Lung (tissue), 4 donors: ENCODE data around the gene CLK3. TPM values are rescaled to one million over a fixed set of nuclear protein-coding genes. Genes with fewer than 3 reads are reported as not detected.

Experiments
- polyA plus RNA-seq, 2 donors: library from polyadenylated mRNA; stranded (reverse); fragments of 200-250 nt; gene quantifications; one replicate each; pipeline ENCODE4 v1.2.1, GENCODE V29; 2013
- total RNA-seq, 2 donors: library from RNA; depleted of rRNA in 1 of 2; stranded (reverse); fragments of >200 nt in 1 of 2; gene quantifications; one replicate each; pipeline ENCODE4 v1.2.1, GENCODE V29; 2014 to 2021
- donor health status: Bipolar disorder and iron deficiency.
- donor health status: healthy.
- donor health status: DM: yes; HTN: yes; CAD: no.

CLK3 gene
- total and polyA plus RNA-seq, 4 donors = 56.1 to 70.4 (median 64.6) TPM

Other genes starting within 250 kb of the CLK3 start
- under 1 TPM; 0.74 to 0.97 TPM for gene CYP11A1, start 248.2 kb upstream of the CLK3 start, total RNA-seq
- gene CYP11A1, start 248.2 kb upstream of the CLK3 start, polyA plus RNA-seq = under 1 TPM; 0.15 to 0.65 TPM
- 10 to 100 TPM in 1 of 2 donors, 1 to 10 TPM in 1; 7.1 to 15.0 TPM for gene SEMA7A, start 181.9 kb upstream of the CLK3 start, total RNA-seq
- 1 to 10 TPM; 4.2 to 6.6 TPM for gene SEMA7A, start 181.9 kb upstream of the CLK3 start, polyA plus RNA-seq
- 10 to 100 TPM; 38.1 to 48.0 TPM for gene UBL7, start 154.7 kb upstream of the CLK3 start, total RNA-seq
- gene UBL7, start 154.7 kb upstream of the CLK3 start, polyA plus RNA-seq = 10 to 100 TPM; 31.8 to 42.6 TPM
- 10 to 100 TPM; 10.3 to 10.5 TPM for gene ARID3B, start 74.6 kb upstream of the CLK3 start, total RNA-seq
- 10 to 100 TPM in 1 of 2 donors, 1 to 10 TPM in 1; 6.6 to 10.1 TPM for gene ARID3B, start 74.6 kb upstream of the CLK3 start, polyA plus RNA-seq
- 10 to 100 TPM; 27.1 to 31.9 TPM for gene EDC3, start 80.2 kb downstream of the CLK3 start, total RNA-seq
- 10 to 100 TPM; 15.3 to 17.0 TPM for gene EDC3, start 80.2 kb downstream of the CLK3 start, polyA plus RNA-seq
- under 1 TPM; 0.31 to 1.00 TPM for gene CYP1A1, start 109.7 kb downstream of the CLK3 start, total RNA-seq
- 10 to 100 TPM in 1 of 2 donors, under 1 TPM in 1; 0.46 to 15.0 TPM for gene CYP1A1, start 109.7 kb downstream of the CLK3 start, polyA plus RNA-seq
- under 1 TPM in 1 of 2 donors, not detected in 1; 0.17 TPM for gene CYP1A2, start 133.0 kb downstream of the CLK3 start, total RNA-seq
- under 1 TPM; 0.05 to 0.57 TPM for gene CYP1A2, start 133.0 kb downstream of the CLK3 start, polyA plus RNA-seq
- gene CSK, start 166.2 kb downstream of the CLK3 start, total RNA-seq = 10 to 100 TPM; 39.7 to 82.9 TPM
- gene CSK, start 166.2 kb downstream of the CLK3 start, polyA plus RNA-seq = 10 to 100 TPM; 40.9 to 99.1 TPM
- under 1 TPM in 1 of 2 donors, not detected in 1; 0.31 TPM for gene LMAN1L, start 197.0 kb downstream of the CLK3 start, total RNA-seq
- under 1 TPM in 1 of 2 donors, not detected in 1; 0.11 TPM for gene LMAN1L, start 197.0 kb downstream of the CLK3 start, polyA plus RNA-seq
- not detected for gene CPLX3, start 210.8 kb downstream of the CLK3 start, total RNA-seq
- gene CPLX3, start 210.8 kb downstream of the CLK3 start, polyA plus RNA-seq = under 1 TPM; 0.10 to 0.13 TPM
- gene ULK3, start 227.3 kb downstream of the CLK3 start, total RNA-seq = 10 to 100 TPM; 20.6 to 46.8 TPM
- 10 to 100 TPM; 30.6 to 54.5 TPM for gene ULK3, start 227.3 kb downstream of the CLK3 start, polyA plus RNA-seq